LNCaP clone FGC (cell line): ENCODE measurements around the gene EGFLAM.

Experiments used
- DNase-seq: peaks from one replicate; pipeline ENCODE4 v3.0.0-alpha.2; 2011; ENCODE audit warnings: low read depth
- H3K4me3 ChIP-seq: 2 replicates; pipeline ENCODE4 v1.5.1; 2011; ENCODE audit warnings: mild to moderate bottlenecking, low read depth, low read length, control low read depth
- CTCF ChIP-seq: IDR thresholded peaks from 2 replicates; pipeline ENCODE4 v1.5.1; 2012; ENCODE audit warnings: mild to moderate bottlenecking; ENCODE audit not compliant: control insufficient read depth, insufficient read depth; ENCODE audit errors: extremely low read depth

The EGFLAM gene

GRCh38 chr5:38295751-38296150 is 37.4 kb downstream of the EGFLAM start:
- DNase-seq, result no peak
- no peak for TF ChIP-seq CTCF
- H3K4me3 ChIP-seq, result no peak overlapping the region

- no peak overlapping the region for H3K4me3 ChIP-seq
- DNase-seq, result no peak
- TF ChIP-seq CTCF, result no peak
Measured at GRCh38 chr5:38297830-38298608, 39.7 kb downstream of the EGFLAM start.

- DNase-seq, result no peak
- TF ChIP-seq CTCF, result no peak
- no peak overlapping the region for H3K4me3 ChIP-seq
Measured at GRCh38 chr5:38299585-38299984, 41.2 kb downstream of the EGFLAM start.

GRCh38 chr5:38305148-38305547 is 46.8 kb downstream of the EGFLAM start:
- no peak for DNase-seq
- TF ChIP-seq CTCF, result no peak
- no peak overlapping the region for H3K4me3 ChIP-seq

- TF ChIP-seq CTCF, result no peak
- DNase-seq, result no peak
- no peak overlapping the region for H3K4me3 ChIP-seq
Measured at GRCh38 chr5:38307845-38308244, 49.5 kb downstream of the EGFLAM start.

GRCh38 chr5:38316544-38317224 is 58.3 kb downstream of the EGFLAM start:
- no peak overlapping the region for H3K4me3 ChIP-seq

More at GRCh38 chr5:38316544-38317224, 58.3 kb downstream of the EGFLAM start:
- TF ChIP-seq CTCF, result no peak
- DNase-seq, result no peak
